Fibroblast of gingiva (primary cell): ENCODE results near the gene COL9A1.

ENCODE experiments used
- DNase-seq: peaks from one replicate; pipeline ENCODE4 v3.0.0-alpha.2; 2011; ENCODE audit warnings: low read depth

The COL9A1 gene

GRCh38 chr6:70286905-70287304 lies 16.0 kb downstream of the COL9A1 start:
- DNase-seq = no peak

- no peak for DNase-seq
Measured at GRCh38 chr6:70285201-70285600, 17.7 kb downstream of the COL9A1 start.

DNA sequence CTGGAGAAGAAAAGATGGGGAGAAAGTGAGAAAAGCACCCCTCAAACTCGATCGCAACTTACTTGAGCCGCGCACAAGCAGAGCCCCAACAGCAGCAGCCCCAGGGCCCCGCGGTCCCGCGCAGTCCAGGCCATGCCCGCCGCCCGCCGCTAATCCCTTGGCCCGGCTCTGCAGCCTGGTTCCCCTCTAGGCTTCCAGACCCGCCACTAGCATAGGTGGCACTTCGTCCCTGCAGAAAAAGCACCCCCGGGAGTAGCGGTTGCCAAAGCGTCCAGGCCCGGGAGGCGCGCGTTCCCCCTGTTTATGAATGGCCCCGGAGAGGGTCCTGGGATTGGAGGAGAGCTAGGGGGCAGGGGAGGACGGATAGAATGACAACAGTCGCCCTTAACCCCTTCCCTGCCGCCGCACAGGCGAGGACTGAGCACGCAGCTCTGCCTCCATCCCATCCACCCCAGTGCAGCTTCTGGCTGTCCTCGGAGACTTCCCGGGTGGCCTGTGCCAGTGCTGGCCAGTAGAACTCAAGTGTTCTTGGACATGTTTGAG lies 19.9 kb downstream of the COL9A1 start:
- DNase-seq = no peak

DNA sequence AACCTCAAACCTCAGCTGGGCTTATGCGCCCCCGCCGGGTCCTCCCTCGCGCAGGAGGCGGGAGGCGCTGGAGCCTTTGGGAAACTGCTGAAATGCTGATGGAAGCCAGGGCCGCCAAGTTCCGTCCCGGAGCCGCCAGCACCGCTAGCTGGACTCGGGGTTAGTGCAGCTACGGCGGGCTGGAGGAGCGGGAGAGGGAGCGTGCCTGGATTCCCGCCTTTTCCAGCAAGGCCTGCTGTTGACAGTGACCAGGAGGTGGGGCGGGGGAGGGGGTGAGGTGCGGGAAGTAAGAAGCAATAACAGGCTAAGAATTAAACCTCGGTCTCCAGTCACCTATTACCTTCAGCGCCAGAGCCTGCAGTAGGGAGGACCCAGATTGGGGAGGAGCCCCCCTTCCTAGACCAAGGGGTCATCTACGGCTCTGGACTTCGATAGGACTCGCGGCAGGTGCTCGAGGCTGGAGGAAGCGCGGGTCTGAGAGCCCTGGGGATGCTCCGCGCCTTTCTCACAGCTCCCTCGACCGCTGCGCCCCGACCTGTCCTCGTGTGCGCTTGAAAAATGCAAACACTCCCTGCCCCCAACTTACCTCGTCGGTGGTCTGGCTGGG lies 20.5 kb downstream of the COL9A1 start:
- DNase-seq = no peak

GRCh38 chr6:70281923-70282311 lies 21.0 kb downstream of the COL9A1 start:
- no peak for DNase-seq

GRCh38 chr6:70280400-70280853 lies 22.5 kb downstream of the COL9A1 start:
- no peak for DNase-seq

- no peak for DNase-seq
Measured at GRCh38 chr6:70277470-70277869, 25.4 kb downstream of the COL9A1 start.

DNA sequence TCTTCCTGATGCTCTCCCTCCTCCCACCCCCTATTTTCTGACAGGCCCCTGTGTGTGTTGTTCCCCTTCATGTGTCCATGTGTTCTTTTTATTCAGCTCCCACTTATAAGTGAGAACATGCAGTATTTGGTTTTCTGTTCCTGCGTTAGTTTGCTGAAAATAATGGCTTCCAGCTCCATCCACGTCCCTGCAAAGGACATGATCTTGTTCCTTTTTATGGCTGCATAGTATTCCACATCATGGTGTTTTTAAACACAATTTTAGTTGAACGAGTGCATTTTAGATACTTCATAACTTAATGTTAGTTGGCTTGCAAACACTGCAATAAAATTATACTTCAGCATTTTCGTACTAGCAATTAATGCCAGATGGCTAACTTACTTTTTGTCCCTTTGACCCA lies 28.5 kb downstream of the COL9A1 start:
- DNase-seq = no peak

DNA sequence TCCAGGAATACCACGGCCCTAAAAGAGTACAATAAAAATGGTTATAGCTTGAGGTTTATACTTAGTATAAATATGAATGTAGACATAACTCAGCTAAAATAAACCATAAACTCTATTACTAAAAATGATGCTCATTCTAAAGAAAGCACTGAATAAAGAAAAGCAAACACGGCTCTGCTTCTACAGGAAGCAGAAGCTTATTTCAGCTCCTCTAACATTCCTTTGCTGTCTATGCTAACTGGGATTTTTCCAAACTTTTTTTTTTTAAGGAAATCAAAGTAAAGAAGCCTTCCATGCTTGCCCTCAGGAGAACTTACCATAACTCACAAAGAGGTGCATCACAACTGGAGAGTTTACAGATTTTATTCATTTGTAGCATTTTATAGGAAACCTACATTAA lies 30.8 kb downstream of the COL9A1 start:
- DNase-seq = no peak

GRCh38 chr6:70270287-70271005 lies 32.4 kb downstream of the COL9A1 start:
- DNase-seq = no peak

DNA sequence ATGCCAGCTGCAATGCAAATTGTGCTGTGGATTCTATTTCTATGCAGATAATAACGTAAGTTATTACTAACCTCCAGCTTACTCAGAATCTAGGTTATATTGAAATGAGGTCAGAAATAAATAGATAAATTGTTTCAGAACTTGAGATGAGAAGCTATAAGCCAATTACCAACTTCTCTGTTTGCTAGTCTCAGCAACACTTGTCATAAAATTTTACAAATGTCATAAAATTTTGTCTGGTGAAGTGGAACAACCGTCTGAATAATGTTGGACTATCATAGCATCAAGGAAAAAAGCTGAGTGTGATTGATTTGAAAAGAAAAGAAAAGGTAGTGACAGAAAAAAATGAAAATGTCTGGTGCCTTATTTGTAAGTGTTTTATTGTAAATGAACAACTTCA lies 36.7 kb downstream of the COL9A1 start:
- no peak for DNase-seq

GRCh38 chr6:70264306-70264705 lies 38.6 kb downstream of the COL9A1 start:
- no peak for DNase-seq

GRCh38 chr6:70258483-70258882 lies 44.4 kb downstream of the COL9A1 start:
- DNase-seq = no peak

DNA sequence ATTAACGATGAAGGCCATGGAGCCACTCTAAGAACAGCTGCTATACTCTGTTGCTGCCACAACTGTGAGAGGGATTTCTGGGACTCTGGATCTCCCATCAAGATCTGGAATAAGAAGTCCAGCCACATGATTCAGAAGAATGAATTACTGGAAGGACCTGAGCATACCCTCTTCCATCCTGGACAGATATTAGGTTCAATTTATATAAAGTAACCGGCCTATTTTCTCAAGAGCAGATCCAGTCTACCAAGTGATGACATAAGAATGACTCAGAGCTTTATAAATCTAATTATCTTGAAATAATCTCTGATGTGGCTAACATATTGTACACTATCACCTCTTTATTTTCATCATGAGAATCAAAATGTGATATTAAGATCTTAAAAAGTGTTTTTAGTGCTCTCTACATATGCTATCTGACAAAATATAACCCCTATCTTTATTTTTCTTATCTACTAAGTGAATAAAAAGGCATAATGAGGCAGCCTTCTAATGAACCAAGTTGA lies 45.1 kb downstream of the COL9A1 start:
- DNase-seq = no peak

- DNase-seq = no peak
Measured at GRCh38 chr6:70254784-70255183, 48.1 kb downstream of the COL9A1 start.

- no peak for DNase-seq
Measured at GRCh38 chr6:70253923-70254322, 49.0 kb downstream of the COL9A1 start.

GRCh38 chr6:70252604-70253003 lies 50.3 kb downstream of the COL9A1 start:
- DNase-seq = no peak

DNA sequence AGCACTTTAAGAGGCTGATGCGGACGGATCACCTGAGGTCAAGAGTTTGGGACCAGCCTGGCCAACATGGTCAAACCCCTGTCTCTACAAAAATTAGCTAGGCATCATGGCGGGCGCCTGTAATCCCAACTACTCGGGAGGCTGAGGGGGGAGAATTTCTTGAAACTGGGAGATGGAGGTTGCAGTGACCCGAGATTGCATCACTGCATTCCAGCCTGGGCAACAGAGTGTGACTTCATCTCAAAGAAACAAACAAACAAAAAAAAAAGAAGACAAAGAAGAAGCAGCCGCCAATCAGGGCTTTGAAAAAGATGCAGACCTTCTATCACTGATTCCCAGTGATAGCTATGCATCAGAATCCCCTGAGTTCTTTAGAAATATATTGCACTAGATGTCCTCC lies 56.8 kb downstream of the COL9A1 start:
- DNase-seq = no peak

- DNase-seq = no peak
Measured at GRCh38 chr6:70241991-70242420, 60.9 kb downstream of the COL9A1 start.

GRCh38 chr6:70241031-70241430 lies 61.9 kb downstream of the COL9A1 start:
- DNase-seq = no peak

DNA sequence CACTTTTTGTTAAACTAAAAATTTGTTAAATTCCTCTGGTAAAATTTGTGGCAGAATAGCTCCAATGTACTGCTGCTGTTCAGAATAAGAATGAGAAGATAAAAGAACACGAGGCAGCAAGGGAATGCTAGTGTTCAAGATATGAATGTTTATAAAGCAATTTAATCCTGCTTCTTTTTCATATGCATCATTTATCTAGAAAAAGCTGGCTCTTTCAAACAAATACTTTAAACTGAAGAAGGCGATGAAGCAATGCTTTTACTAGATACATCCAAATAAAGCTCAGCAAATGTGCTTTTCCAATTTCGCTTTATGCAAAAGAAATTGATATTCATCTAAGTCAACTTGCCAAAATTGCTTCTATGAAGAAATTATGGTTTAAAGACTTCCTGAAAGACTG lies 66.5 kb downstream of the COL9A1 start:
- no peak for DNase-seq

GRCh38 chr6:70234561-70235236 lies 68.2 kb downstream of the COL9A1 start:
- no peak for DNase-seq

DNA sequence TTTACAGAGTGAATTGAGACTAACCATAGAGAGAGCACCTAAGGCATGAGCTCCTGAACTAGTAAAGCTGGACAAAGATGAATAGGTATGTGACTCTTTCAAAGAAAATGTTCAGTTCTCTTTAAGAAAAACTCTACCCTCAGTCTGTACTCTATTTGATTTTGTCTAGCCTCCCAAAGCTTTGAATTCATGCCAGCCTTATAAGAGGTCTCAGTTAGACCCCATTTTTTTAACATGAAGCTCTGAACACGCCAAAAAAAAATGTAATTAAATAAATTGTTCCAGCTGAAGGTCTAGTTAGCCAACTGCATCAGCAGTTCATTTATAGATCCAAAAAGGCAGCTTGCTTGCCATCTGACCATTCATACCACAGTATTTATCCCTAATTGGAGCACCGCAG lies 71.6 kb downstream of the COL9A1 start:
- DNase-seq = no peak
